ENCODE data around the gene BAIAP2. TPM values are rescaled to one million over a fixed set of nuclear protein-coding genes. Genes with fewer than 3 reads are reported as not detected.

BAIAP2 gene
- total and polyA plus RNA-seq, 2 donors (not counting 3 experiments of a cell fraction or from before 2014, with no cell fraction given): 12.3 to 18.6 TPM

GRCh38 chr17:81039854-81040758 lies 5.2 kb downstream of the BAIAP2 start:
- Histone ChIP-seq H3K4me1 (ENCODE audit: control insufficient read depth, extremely low read depth, insufficient read depth, low read length) (peaks cover 25% of the 10 kb centered on the region), H3K27me3 (ENCODE audit: control insufficient read depth in 2 of 2, insufficient read depth in 2 of 2, low read length in 2 of 2) (no peaks in the 10 kb centered on the region)
- intact Hi-C loops (cut with micrococcal nuclease): no loop called here

GRCh38 chr17:81040791-81041337 lies 5.9 kb downstream of the BAIAP2 start:
- no peaks in the 10 kb centered on the region for H3K27me3 ChIP-seq (ENCODE audit: control insufficient read depth in 2 of 2, insufficient read depth in 2 of 2, low read length in 2 of 2)
- H3K4me1 ChIP-seq (ENCODE audit: control insufficient read depth, extremely low read depth, insufficient read depth, low read length): peaks cover 29% of the 10 kb centered on the region
- dilution Hi-C loops (cut with MboI; ENCODE audit: extremely low pct_ligation_motif_present, low sequenced_read_pairs): no loop called here
- H3K9me1 ChIP-seq (replicated peaks; ENCODE audit: control insufficient read depth, extremely low read depth, insufficient read depth, low read length): no peaks in the 10 kb centered on the region
- intact Hi-C loops (cut with micrococcal nuclease): no loop called here
- DNase-seq (ENCODE audit: low read depth, low spot score): no peak
- H3K9me3 ChIP-seq (replicated peaks; ENCODE audit: control insufficient read depth, insufficient read depth, low read length): no peaks in the 10 kb centered on the region
- no peak for FAIRE-seq
- H4K20me1 ChIP-seq (replicated peaks; ENCODE audit: control insufficient read depth, extremely low read depth, insufficient read depth, low read length): no peaks in the 10 kb centered on the region
- no TSS peak for BruUV-seq (replicated peaks)
- no peak overlapping the region for H3K4me2 ChIP-seq (ENCODE audit: insufficient read depth, low read length)
- POLR2A ChIA-PET: no interaction called here
- no peak overlapping the region for H3K9ac ChIP-seq (replicated peaks; ENCODE audit: extremely low read depth, insufficient read depth, low read length)
- H2AFZ ChIP-seq (ENCODE audit: low read depth, low read length): no peak overlapping the region
- H3K4me3 ChIP-seq (replicated peaks in 1 of 3; ENCODE audit: insufficient read depth in 1 of 3, low read depth in 1 of 3, low read length in 3 of 3): no peak overlapping the region
- H3K79me2 ChIP-seq (ENCODE audit: control insufficient read depth, insufficient read depth, low read length): peaks cover 5% of the 10 kb centered on the region
- no peaks in the 10 kb centered on the region for H3K36me3 ChIP-seq (ENCODE audit: control insufficient read depth in 2 of 2, extremely low read depth in 1 of 2, insufficient read depth in 2 of 2, low read length in 2 of 2)
- no peak overlapping the region for H3K27ac ChIP-seq (ENCODE audit: insufficient read depth, low read depth, low read length)
- CTCF ChIA-PET: interaction anchor here (1.0 to 1.6 kb wide), 3 partner anchors 24 to 61 kb away, joined by 3 to 5 read pairs (median 4); no protein-coding TSS in a partner anchor
- TF ChIP-seq, protein P1, sequence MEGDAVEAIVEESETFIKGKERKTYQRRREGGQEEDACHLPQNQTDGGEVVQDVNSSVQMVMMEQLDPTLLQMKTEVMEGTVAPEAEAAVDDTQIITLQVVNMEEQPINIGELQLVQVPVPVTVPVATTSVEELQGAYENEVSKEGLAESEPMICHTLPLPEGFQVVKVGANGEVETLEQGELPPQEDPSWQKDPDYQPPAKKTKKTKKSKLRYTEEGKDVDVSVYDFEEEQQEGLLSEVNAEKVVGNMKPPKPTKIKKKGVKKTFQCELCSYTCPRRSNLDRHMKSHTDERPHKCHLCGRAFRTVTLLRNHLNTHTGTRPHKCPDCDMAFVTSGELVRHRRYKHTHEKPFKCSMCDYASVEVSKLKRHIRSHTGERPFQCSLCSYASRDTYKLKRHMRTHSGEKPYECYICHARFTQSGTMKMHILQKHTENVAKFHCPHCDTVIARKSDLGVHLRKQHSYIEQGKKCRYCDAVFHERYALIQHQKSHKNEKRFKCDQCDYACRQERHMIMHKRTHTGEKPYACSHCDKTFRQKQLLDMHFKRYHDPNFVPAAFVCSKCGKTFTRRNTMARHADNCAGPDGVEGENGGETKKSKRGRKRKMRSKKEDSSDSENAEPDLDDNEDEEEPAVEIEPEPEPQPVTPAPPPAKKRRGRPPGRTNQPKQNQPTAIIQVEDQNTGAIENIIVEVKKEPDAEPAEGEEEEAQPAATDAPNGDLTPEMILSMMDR (IDR thresholded peaks at IDR 0.05; ENCODE audit: extremely low read depth in 1 of 2, insufficient read depth in 1 of 2, low read depth in 1 of 2, low read length in 2 of 2): peak; percentile 59 to 63
- TF ChIP-seq JUN (IDR thresholded peaks at IDR 0.05; ENCODE audit: borderline replicate concordance, insufficient read depth, insufficient read length, low read depth) (no peak), MYC (IDR thresholded peaks at IDR 0.05; ENCODE audit: low read depth, low read length) (no peak), GATA2 (IDR thresholded peaks at IDR 0.05; ENCODE audit: insufficient read depth, insufficient read length, low read depth, low read length) (no peak), EZH2 (IDR thresholded peaks at IDR 0.05; ENCODE audit: borderline replicate concordance, low read depth, low read length, severe bottlenecking) (no peak), POLR2A (IDR thresholded peaks at IDR 0.05; ENCODE audit: low read depth, low read length) (no peak)
- TF ChIP-seq, protein P2, sequence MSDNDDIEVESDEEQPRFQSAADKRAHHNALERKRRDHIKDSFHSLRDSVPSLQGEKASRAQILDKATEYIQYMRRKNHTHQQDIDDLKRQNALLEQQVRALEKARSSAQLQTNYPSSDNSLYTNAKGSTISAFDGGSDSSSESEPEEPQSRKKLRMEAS (IDR thresholded peaks at IDR 0.05; ENCODE audit: insufficient read depth, insufficient read length): no peak

More at GRCh38 chr17:81039854-81040758, 5.2 kb downstream of the BAIAP2 start:
- Histone ChIP-seq H2AFZ (ENCODE audit: low read depth, low read length) (no peak overlapping the region), H3K9me3 (replicated peaks; ENCODE audit: control insufficient read depth, insufficient read depth, low read length) (no peaks in the 10 kb centered on the region), H3K9me1 (replicated peaks; ENCODE audit: control insufficient read depth, extremely low read depth, insufficient read depth, low read length) (no peaks in the 10 kb centered on the region), H3K4me2 (ENCODE audit: insufficient read depth, low read length) (no peak overlapping the region), H3K27ac (ENCODE audit: insufficient read depth, low read depth, low read length) (no peak overlapping the region), H3K79me2 (ENCODE audit: control insufficient read depth, insufficient read depth, low read length) (peaks cover 5% of the 10 kb centered on the region), H3K36me3 (ENCODE audit: control insufficient read depth in 2 of 2, extremely low read depth in 1 of 2, insufficient read depth in 2 of 2, low read length in 2 of 2) (no peaks in the 10 kb centered on the region), H4K20me1 (replicated peaks; ENCODE audit: control insufficient read depth, extremely low read depth, insufficient read depth, low read length) (no peaks in the 10 kb centered on the region), H3K9ac (replicated peaks; ENCODE audit: extremely low read depth, insufficient read depth, low read length) (no peak overlapping the region), H3K4me3 (replicated peaks in 1 of 3; ENCODE audit: insufficient read depth in 1 of 3, low read depth in 1 of 3, low read length in 3 of 3) (no peak overlapping the region)
- no TSS peak for BruUV-seq (replicated peaks)
- peak; percentile 12 for FAIRE-seq
- DNase-seq (ENCODE audit: low read depth, low spot score): peak; percentile 49
- dilution Hi-C loops (cut with MboI; ENCODE audit: extremely low pct_ligation_motif_present, low sequenced_read_pairs): no loop called here
- peak; percentile 17 for TF ChIP-seq FOS (IDR thresholded peaks at IDR 0.05; ENCODE audit: borderline replicate concordance, insufficient read depth, low read length)
- no peak for TF ChIP-seq JUN (IDR thresholded peaks at IDR 0.05; ENCODE audit: borderline replicate concordance, insufficient read depth, insufficient read length, low read depth)
- POLR2A ChIA-PET: interaction anchor here (0.5 kb wide), 1 partner anchor 18 kb away, joined by 3 read pairs; no protein-coding TSS in a partner anchor
- CTCF ChIA-PET: interaction anchor here (1.0 to 1.6 kb wide), 3 partner anchors 24 to 62 kb away, joined by 3 to 5 read pairs (median 4); no protein-coding TSS in a partner anchor

Data from endothelial cell of umbilical vein (primary cell).